ENCODE measurements around the gene ADAD1.

ADAD1 gene

DNA sequence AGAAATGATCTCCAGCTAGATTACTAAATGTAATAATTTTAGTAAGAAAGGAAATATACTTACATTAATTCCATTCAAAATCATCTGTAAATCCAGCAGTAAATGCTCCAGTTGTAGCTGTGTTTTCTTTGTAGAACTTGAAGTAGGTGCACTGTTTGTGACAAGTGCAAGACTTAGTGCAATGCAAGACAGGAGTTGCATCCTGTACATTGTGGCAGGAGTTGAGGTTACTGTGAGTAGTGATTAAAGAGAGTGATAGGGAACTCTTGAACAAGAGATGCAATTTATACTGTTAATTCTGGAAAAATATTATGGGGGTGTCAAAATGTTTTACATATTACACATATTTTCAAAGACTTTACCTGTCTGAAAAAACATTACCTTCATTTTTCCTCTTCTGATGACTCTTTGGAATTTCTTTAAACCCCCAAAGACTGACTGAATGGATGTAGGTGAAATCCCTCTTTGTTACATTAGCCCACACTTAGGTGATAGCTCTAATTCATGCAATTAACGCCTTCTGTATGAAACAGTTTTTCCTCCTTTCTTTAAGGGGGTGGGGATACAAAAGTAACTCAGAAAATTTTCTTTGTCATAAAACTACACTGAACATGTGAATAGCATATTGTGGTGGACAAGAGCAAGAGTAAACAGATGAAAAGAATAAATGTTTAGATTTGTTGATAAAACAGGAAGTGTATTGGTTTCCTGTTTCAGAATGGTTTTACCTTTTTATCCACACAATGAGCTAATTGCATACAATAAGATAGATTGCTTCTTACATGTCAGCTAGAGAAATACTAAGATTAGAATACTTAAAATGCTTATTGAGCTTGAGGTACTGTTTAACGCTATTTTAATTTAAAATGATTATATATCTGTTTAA lies 77.7 kb downstream of the ADAD1 start, which contains the start of gene IL2:
TSS of gene IL2 (minus strand) at position 495 of the 886 bp plus-strand sequence. CDS start at position 210, 285 bp downstream.
- DNase-seq = no peak

DNA sequence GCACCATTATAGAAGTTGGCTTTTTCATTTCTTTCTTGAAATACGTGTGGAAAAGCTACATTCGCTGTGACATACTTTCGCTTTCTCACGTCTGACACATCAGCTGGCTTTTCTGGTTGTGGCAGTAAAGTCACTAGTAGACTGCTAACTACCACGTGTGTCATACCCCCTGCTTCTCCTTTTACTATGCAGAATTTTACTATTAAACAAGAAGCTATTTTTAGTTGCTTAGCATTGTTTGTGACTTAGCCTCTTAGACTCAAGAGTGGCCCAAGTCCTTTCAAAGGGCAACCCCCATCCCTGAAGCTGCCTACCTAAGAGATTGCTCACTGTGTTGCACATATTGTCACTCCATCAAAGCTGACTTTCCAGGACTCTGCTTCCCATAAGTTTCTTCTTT lies 79.8 kb downstream of the ADAD1 start:
- DNase-seq = peak; percentile 42

DNA sequence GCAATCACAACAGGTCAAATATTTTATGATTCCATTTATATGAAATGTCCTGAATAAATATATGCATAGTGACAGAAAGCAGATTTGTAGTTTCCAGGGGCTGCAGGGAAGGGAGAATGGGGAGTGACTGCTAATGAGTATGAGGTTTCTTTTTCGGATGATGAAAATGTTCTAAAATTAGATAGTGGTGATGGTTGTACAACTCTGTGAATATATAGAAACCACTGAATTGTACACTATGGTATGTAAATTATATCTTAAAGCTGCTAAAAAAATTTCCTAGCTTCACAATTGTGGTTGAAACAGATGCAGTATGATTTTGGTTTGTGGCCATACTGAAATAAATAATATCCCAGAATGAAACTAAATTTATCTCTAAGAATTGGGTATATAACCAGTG lies 90.6 kb downstream of the ADAD1 start:
- no peak for DNase-seq

DNA sequence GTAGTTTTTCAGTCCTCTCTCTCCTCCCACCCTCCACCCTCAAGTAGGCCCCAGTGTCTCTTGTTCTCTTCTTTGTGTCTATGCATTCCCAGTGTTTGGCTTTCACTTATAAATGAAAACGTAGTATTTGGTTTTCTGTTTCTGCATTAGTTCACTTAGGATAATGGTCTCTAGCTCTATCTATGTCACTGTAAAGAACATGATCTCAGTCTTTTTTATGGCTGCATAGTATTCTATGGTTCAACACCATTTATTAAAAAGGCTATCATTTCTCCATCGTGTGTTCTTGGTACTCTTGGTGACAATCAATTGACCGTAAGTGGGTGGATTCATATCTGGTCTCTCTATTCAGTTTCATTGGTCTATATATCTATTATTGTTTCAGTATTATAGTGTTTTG lies 96.4 kb downstream of the ADAD1 start:
- DNase-seq = no peak

- no peak for DNase-seq
These were observed 97.3 kb downstream of the ADAD1 start for GRCh38 chr4:122476126-122476525.

DNA sequence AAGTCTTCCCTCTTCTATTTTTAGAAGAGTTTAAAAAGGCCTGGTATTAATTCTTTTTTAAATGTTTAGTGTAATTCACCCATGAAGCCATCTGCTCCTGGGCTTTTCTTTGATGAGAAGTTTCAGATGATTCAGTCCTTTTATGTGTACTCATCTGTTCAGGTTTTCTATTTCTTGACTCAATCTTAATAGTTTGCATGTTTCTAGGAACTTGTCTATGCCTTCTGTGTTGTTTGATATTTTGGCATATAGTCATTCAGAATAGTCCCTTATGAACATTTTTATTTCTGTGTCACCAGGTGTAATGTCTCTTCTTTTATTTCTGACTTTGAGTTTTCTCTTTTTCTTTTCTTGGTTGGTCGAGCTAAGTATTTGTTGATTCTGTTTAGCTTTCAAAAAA lies 97.9 kb downstream of the ADAD1 start:
- DNase-seq = no peak

Data from stimulated activated naive CD4-positive, alpha-beta T cell treated with Interleukin-2 at 50 U/mL for 16 hours (primary cell).